NB4 (cell line): ENCODE data around the gene HOXA6.
A peak's percentile ranks its signal among the peaks of the same experiment; 100 is the strongest.

Experiments used
- DNase-seq: peaks from one replicate; pipeline ENCODE4 v3.0.0; 2010; ENCODE audit warnings: low read depth
- H3K4me3 ChIP-seq: one replicate; pipeline ENCODE4 v1.5.1; 2011; ENCODE audit warnings: mild to moderate bottlenecking, low read depth, low read length, moderate library complexity
- MAX ChIP-seq: IDR thresholded peaks from 2 replicates; pipeline ENCODE4 v1.6.1; 2011; ENCODE audit warnings: low read depth, low read length
- MYC ChIP-seq: IDR thresholded peaks from 2 replicates; pipeline ENCODE4 v1.6.1; 2011; ENCODE audit warnings: low read depth, low read length
- POLR2A ChIP-seq: IDR thresholded peaks from 2 replicates; pipeline ENCODE4 v1.6.1; 2011; ENCODE audit warnings: mild to moderate bottlenecking; ENCODE audit not compliant: insufficient read length; ENCODE audit errors: extremely low read depth
- TF ChIP-seq, protein P1 (sequence below): IDR thresholded peaks from one replicate; pipeline ENCODE4 v1.5.1; 2012; ENCODE audit warnings: low read depth, low read length

The HOXA6 gene

GRCh38 chr7:27099453-27100370 lies 47.9 kb downstream of the HOXA6 start:
- no peak for DNase-seq
- TF ChIP-seq, protein P1, sequence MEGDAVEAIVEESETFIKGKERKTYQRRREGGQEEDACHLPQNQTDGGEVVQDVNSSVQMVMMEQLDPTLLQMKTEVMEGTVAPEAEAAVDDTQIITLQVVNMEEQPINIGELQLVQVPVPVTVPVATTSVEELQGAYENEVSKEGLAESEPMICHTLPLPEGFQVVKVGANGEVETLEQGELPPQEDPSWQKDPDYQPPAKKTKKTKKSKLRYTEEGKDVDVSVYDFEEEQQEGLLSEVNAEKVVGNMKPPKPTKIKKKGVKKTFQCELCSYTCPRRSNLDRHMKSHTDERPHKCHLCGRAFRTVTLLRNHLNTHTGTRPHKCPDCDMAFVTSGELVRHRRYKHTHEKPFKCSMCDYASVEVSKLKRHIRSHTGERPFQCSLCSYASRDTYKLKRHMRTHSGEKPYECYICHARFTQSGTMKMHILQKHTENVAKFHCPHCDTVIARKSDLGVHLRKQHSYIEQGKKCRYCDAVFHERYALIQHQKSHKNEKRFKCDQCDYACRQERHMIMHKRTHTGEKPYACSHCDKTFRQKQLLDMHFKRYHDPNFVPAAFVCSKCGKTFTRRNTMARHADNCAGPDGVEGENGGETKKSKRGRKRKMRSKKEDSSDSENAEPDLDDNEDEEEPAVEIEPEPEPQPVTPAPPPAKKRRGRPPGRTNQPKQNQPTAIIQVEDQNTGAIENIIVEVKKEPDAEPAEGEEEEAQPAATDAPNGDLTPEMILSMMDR, result no peak
- no peak for TF ChIP-seq MAX
- no peak for TF ChIP-seq POLR2A
- TF ChIP-seq MYC, result no peak
- H3K4me3 ChIP-seq, result no peak overlapping the region

- no peak for DNase-seq
- no peak for TF ChIP-seq POLR2A
- TF ChIP-seq, protein P1, result no peak
- no peak for TF ChIP-seq MYC
- no peak for TF ChIP-seq MAX
- H3K4me3 ChIP-seq, result no peak overlapping the region
Measured at GRCh38 chr7:27098578-27099451, 48.8 kb downstream of the HOXA6 start.

GRCh38 chr7:27097686-27098577 lies 49.6 kb downstream of the HOXA6 start:
- DNase-seq, result no peak
- no peak overlapping the region for H3K4me3 ChIP-seq
- TF ChIP-seq MYC (no peak), POLR2A (no peak), MAX (no peak)
- TF ChIP-seq, protein P1, result no peak

GRCh38 chr7:27096768-27097514 lies 50.6 kb downstream of the HOXA6 start:
- TF ChIP-seq POLR2A (peak; percentile 29), MAX (peak; percentile 53), MYC (peak; percentile 30; the same call in 1 of the 2 replicates)
- TF ChIP-seq, protein P1, result no peak
- peak overlapping the region; percentile 82 for H3K4me3 ChIP-seq
- DNase-seq, result peak; percentile 70
